ENCODE data around the gene PHF20. TPM values are rescaled to one million over a fixed set of nuclear protein-coding genes. Genes with fewer than 3 reads are reported as not detected.

The PHF20 gene
- total RNA-seq, 2 experiments from 2014 or later: 119 to 126 TPM

GRCh38 chr20:35934050-35934449 is 162.2 kb downstream of the PHF20 start:
- no peak overlapping the region for H3K4me3 Mint-ChIP-seq
- Histone ChIP-seq H3K9me3 (ENCODE audit: control insufficient read depth in 1 of 2, insufficient read depth in 1 of 2, low read length in 2 of 2) (no peaks in the 10 kb centered on the region), H3K27me3 (ENCODE audit: control insufficient read depth in 1 of 2, insufficient read depth in 2 of 2, low read length in 2 of 2) (no peaks in the 10 kb centered on the region), H3K4me1 (ENCODE audit: insufficient read depth, low read length) (no peaks in the 10 kb centered on the region), H3K27ac (ENCODE audit: low read depth in 1 of 2, low read length in 2 of 2) (no peak overlapping the region), H3K4me3 (ENCODE audit: low read length) (no peak overlapping the region), H3K36me3 (ENCODE audit: insufficient read depth, low read length) (peaks cover 70% of the 10 kb centered on the region)
- no peak overlapping the region for H3K27ac Mint-ChIP-seq
- no peaks in the 10 kb centered on the region for H3K9me3 Mint-ChIP-seq
- ATAC-seq (ENCODE audit: poor library complexity) (no peak), DNase-seq (no peak)
- H3K36me3 Mint-ChIP-seq (ENCODE audit: low read depth): peaks cover 77% of the 10 kb centered on the region
- CTCF ChIA-PET: no interaction called here
- no peak for TF ChIP-seq CTCF (IDR thresholded peaks at IDR 0.05)
- H3K27me3 Mint-ChIP-seq: no peaks in the 10 kb centered on the region
- peaks cover 9% of the 10 kb centered on the region for H3K4me1 Mint-ChIP-seq (ENCODE audit: low read depth)
- POLR2A ChIA-PET: interaction anchor here (1.8 kb wide), 1 partner anchor 20 kb away, joined by 6 read pairs; the partner anchor contains the start of gene SCAND1
- intact Hi-C loops (cut with DNase I, micrococcal nuclease): no loop called here

GRCh38 chr20:35939264-35939663 is 167.4 kb downstream of the PHF20 start:
- Histone ChIP-seq H3K9me3 (ENCODE audit: control insufficient read depth in 1 of 2, insufficient read depth in 1 of 2, low read length in 2 of 2) (no peaks in the 10 kb centered on the region), H3K27ac (ENCODE audit: low read depth in 1 of 2, low read length in 2 of 2) (no peak overlapping the region), H3K36me3 (ENCODE audit: insufficient read depth, low read length) (peaks cover 71% of the 10 kb centered on the region), H3K4me3 (ENCODE audit: low read length) (no peak overlapping the region), H3K27me3 (ENCODE audit: control insufficient read depth in 1 of 2, insufficient read depth in 2 of 2, low read length in 2 of 2) (no peaks in the 10 kb centered on the region), H3K4me1 (ENCODE audit: insufficient read depth, low read length) (no peaks in the 10 kb centered on the region)
- no peaks in the 10 kb centered on the region for H3K9me3 Mint-ChIP-seq
- ATAC-seq (ENCODE audit: poor library complexity) (no peak), DNase-seq (no peak)
- H3K27me3 Mint-ChIP-seq: no peaks in the 10 kb centered on the region
- H3K27ac Mint-ChIP-seq: peak overlapping the region; percentile 33
- ChIA-PET POLR2A (interaction anchor here (1.1 kb wide), 1 partner anchor 14 kb away, joined by 4 read pairs; no protein-coding TSS in a partner anchor), CTCF (interaction anchor here (1.0 kb wide), 1 partner anchor 15 kb away, joined by 4 read pairs; the partner anchor contains the start of gene SCAND1)
- no peak overlapping the region for H3K4me3 Mint-ChIP-seq
- TF ChIP-seq CTCF (IDR thresholded peaks at IDR 0.05): no peak
- peaks cover 78% of the 10 kb centered on the region for H3K36me3 Mint-ChIP-seq (ENCODE audit: low read depth)
- intact Hi-C loops (cut with DNase I, micrococcal nuclease): no loop called here
- H3K4me1 Mint-ChIP-seq (ENCODE audit: low read depth): no peaks in the 10 kb centered on the region

GRCh38 chr20:35941620-35942019 is 169.8 kb downstream of the PHF20 start:
- Histone ChIP-seq H3K27me3 (ENCODE audit: control insufficient read depth in 1 of 2, insufficient read depth in 2 of 2, low read length in 2 of 2) (no peaks in the 10 kb centered on the region), H3K27ac (ENCODE audit: low read depth in 1 of 2, low read length in 2 of 2) (no peak overlapping the region), H3K4me3 (ENCODE audit: low read length) (no peak overlapping the region), H3K36me3 (ENCODE audit: insufficient read depth, low read length) (peaks cover 66% of the 10 kb centered on the region), H3K9me3 (ENCODE audit: control insufficient read depth in 1 of 2, insufficient read depth in 1 of 2, low read length in 2 of 2) (no peaks in the 10 kb centered on the region), H3K4me1 (ENCODE audit: insufficient read depth, low read length) (no peaks in the 10 kb centered on the region)
- ATAC-seq (ENCODE audit: poor library complexity) (no peak), DNase-seq (no peak)
- ChIA-PET POLR2A (interaction anchor here (2.2 kb wide), 1 partner anchor 12 kb away, joined by 19 read pairs; the partner anchor contains the start of gene SCAND1), CTCF (no interaction called here)
- Mint-ChIP-seq H3K27ac (peak overlapping the region; percentile 45), H3K27me3 (no peaks in the 10 kb centered on the region), H3K4me3 (no peak overlapping the region), H3K9me3 (no peaks in the 10 kb centered on the region), H3K4me1 (ENCODE audit: low read depth) (peaks cover 7% of the 10 kb centered on the region), H3K36me3 (ENCODE audit: low read depth) (peaks cover 71% of the 10 kb centered on the region)
- no peak for TF ChIP-seq CTCF (IDR thresholded peaks at IDR 0.05)
- intact Hi-C loops (cut with DNase I, micrococcal nuclease): loop anchor here in 1 of 2 experiments (5.0 kb wide), 1 partner anchor 474 kb away; no protein-coding TSS in a partner anchor

Measured in CD4-positive, alpha-beta T cell (primary cell).